GM21723 (cell line): Measurements from ENCODE around the gene GRAMD4.

ENCODE experiments used
- ATAC-seq: cut with Tn5 transposase; IDR thresholded peaks from one replicate; pipeline ENCODE4 v1.9.1; 2021; ENCODE audit warnings: mild to moderate bottlenecking, moderate library complexity; ENCODE audit not compliant: unreplicated experiment

Gene GRAMD4

GRCh38 chr22:46652847-46653331 lies 32.7 kb downstream of the GRAMD4 start:
- ATAC-seq = no peak

- no peak for ATAC-seq
Observed at GRCh38 chr22:46653596-46653995, 33.4 kb downstream of the GRAMD4 start.

- no peak for ATAC-seq
Observed at GRCh38 chr22:46654426-46654825, 34.2 kb downstream of the GRAMD4 start.

GRCh38 chr22:46654927-46655595 lies 34.9 kb downstream of the GRAMD4 start:
- ATAC-seq = no peak

GRCh38 chr22:46655861-46656608 lies 35.8 kb downstream of the GRAMD4 start:
- no peak for ATAC-seq

GRCh38 chr22:46656856-46657654 lies 36.9 kb downstream of the GRAMD4 start:
- no peak for ATAC-seq

- ATAC-seq = no peak
Observed at GRCh38 chr22:46657655-46657953, 37.4 kb downstream of the GRAMD4 start.

- no peak for ATAC-seq
Observed at GRCh38 chr22:46657996-46658947, 38.1 kb downstream of the GRAMD4 start.

- no peak for ATAC-seq
Observed at GRCh38 chr22:46659059-46659790, 39.0 kb downstream of the GRAMD4 start.

GRCh38 chr22:46659791-46660186 lies 39.6 kb downstream of the GRAMD4 start:
- ATAC-seq = no peak

- no peak for ATAC-seq
Observed at GRCh38 chr22:46660604-46661201, 40.5 kb downstream of the GRAMD4 start.

GRCh38 chr22:46661221-46661851 lies 41.1 kb downstream of the GRAMD4 start:
- ATAC-seq = no peak

GRCh38 chr22:46662226-46662625 lies 42.0 kb downstream of the GRAMD4 start:
- no peak for ATAC-seq

- ATAC-seq = no peak
Observed at GRCh38 chr22:46663001-46663400, 42.8 kb downstream of the GRAMD4 start.

- no peak for ATAC-seq
Observed at GRCh38 chr22:46663436-46664100, 43.4 kb downstream of the GRAMD4 start.

- no peak for ATAC-seq
Observed at GRCh38 chr22:46664301-46664855, 44.2 kb downstream of the GRAMD4 start.

GRCh38 chr22:46665151-46665695 lies 45.0 kb downstream of the GRAMD4 start:
- ATAC-seq = no peak

- ATAC-seq = no peak
Observed at GRCh38 chr22:46665751-46666280, 45.6 kb downstream of the GRAMD4 start.
